Stimulated activated CD4-positive, alpha-beta T cell treated with anti-CD3 and anti-CD28 coated beads, Interleukin-4, amount 100 ng/mL, for 1 hour (primary cell): ENCODE data around the gene CDK5RAP2.

Experiments used
- DNase-seq: peaks from one replicate; pipeline ENCODE4 v3.0.0-alpha.2; 2020

CDK5RAP2 gene

DNA sequence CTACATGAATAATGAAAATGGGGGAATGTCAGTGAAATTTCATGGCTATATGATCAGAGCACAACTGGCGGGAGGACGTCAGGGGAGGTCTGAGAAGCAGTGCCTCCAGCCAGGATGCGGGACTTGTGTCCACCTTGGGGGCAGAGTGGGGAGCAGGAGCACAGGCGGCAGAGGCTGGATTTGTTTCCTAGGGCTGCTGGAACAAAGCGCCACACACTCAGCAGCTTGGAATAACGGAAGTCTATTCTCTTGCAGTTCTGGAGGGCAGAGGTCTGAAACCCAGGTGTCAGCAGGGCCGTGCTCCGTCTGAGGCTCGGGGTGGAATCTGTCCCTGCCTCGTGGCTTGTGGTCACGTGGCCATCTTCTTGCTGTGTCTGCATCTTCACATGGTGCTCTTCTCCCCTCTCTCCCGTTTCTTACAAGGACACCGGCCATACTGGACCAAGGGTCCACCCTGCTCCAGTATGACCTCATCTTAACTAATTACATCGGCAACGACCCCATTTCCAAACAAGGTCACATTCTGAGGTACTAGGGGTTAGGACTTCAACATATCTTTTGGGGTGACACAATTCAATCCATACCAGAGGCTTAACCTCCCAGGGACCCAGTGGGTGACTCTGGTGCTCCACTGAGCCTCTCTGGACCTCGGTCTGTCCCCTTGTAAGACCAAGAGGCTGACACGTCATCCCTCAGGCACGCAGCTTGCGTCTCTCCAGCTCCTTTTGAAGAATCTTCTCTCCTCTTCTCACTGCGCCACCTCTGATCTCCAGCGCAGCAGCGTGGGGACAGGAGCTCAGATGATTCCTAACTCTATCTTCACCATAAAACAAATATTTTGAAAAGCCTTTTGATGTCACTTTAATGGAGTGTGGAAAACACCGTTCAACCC lies 202.5 kb downstream of the CDK5RAP2 start:
- DNase-seq = no peak

DNA sequence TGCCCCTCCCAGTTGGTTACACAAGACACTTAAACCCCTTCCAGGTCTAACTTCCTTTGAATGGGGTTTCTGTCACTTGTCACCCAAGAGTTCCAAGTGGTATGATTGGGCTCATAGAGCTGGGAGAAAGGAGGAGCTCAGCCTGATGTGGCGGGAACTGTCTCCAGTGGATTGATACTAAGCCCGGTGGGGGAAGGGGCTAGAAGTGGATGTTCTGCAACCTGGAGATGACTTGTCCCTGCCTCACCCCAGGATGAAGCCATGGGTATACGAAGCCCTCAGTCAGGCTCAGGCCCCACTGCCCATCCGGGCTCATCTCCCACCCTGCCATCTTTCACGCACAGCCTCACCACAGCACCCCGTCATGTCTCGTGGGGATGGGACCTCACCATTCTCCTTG lies 203.9 kb downstream of the CDK5RAP2 start:
- no peak for DNase-seq

DNA sequence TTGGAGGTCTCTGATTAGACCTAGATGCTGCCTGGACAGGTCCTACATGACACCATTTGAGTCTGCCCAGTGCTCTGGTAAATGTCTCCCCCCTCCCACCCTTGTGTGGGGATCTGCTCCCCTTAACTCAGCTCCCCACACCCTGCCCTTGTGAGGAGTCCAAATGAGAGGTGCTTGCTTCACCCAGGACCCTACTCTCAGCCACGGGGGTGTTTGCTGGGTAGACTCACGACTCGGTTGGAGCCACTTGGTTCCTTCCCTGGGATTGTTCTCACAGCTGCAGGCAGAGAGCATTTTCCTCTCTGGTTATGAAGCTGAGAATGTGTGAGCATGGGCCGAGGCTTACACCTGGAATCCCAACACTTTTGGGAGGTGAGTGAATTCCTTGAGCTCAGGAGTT lies 204.7 kb downstream of the CDK5RAP2 start:
- DNase-seq = no peak

DNA sequence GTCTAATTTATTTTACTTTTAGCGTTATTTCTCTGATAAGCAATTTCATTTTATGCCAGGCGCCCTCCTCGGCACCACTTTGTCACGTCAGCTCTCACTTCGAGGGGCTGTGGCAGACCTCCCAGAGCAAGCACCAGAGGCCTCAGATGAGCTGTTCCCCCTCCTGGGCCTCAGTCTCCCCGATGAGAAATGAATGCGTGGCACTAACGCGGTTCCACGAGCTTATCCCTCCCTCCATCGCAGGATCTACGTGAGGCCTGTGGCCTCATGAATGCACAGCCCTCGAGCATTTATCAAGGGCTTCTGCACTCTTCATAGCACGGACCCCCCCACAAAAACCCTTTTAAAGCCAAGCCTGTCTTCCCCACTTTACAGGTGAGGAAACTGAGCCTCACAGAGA lies 205.2 kb downstream of the CDK5RAP2 start:
- no peak for DNase-seq

DNA sequence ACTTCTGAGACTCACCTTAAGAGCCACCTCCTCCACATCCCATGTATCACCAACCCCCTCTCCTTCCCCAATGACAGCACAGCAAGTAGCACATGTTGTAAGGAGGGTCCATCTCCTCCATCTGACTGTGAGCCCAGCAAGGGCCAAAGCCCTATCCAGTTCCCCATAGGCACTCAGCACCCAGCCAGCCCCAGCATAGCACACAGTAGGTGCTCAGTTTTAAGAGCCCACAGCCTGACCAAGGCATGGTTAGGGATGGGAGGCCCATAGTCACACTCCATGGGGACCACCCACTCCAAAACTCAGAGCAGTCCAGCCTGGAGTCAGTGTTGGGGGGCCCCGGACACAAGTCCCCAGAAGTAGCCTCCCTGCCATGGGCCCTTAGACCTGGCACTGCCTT lies 205.7 kb downstream of the CDK5RAP2 start:
- DNase-seq = no peak

DNA sequence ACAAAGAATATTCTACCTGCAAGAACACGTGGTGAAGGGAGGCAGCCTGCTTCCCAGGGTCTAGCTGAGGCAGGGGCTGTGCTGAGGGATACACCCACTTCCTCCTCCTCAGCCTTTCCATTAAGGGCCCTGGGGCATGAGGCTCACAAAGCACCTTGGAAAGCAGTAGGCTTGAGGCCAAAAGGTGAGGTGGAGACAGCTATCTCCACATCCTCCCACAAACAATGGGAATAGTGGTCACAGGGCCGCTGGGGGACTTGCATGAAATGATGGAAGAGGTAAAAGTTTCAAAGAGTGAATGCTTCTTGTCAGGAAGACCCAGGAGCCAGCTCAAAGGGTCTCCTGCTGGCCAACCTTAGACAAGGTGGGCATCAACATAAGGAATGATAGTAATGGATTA lies 207.9 kb downstream of the CDK5RAP2 start:
- DNase-seq = no peak

DNA sequence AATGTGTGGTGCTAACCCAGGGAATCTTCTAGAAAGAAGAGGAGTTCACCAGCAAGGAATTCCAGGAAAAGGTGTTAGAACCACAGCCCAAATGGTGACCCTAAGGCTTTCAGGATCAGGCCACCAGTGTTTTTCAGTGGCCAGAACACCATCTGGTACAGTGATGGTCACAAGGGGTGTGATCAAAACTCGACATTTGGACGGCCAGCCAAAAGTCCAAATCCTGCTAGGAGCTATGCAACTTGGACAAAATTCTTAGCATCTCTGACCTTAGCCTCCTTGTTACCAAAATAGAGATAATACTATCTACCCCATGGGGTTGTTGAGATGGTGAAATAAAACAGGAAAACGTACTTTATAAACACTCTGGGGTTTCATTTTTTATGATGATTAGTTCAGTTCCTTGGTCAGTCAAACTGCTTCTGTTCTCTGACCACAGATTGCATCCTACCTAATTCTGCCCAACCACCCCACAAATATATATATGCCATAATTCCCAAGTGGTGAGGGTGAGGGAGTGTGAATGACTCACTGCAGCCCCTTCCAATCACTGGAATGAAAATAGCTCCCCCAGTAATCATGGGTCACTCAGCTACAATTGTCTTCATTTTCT lies 210.3 kb downstream of the CDK5RAP2 start:
- DNase-seq = no peak

DNA sequence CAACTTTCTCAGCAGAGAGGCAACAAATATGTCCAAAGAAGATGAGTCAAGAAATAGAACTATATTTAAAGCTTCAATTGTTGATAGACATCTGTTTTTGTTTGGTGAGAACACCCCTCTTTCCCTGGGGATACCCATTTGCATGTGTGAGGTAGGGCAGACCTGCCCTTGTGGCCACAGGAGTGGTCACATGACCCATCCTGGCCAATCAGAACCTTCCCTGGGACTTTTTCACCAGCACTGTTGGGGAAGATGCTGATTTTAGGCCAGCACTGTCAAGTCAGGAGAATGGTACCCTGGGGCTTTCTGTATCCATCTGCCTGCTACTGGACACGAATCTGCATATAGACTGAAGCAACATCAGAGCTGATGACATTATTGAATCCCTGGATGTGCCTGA lies 211.2 kb downstream of the CDK5RAP2 start:
- DNase-seq = no peak

DNA sequence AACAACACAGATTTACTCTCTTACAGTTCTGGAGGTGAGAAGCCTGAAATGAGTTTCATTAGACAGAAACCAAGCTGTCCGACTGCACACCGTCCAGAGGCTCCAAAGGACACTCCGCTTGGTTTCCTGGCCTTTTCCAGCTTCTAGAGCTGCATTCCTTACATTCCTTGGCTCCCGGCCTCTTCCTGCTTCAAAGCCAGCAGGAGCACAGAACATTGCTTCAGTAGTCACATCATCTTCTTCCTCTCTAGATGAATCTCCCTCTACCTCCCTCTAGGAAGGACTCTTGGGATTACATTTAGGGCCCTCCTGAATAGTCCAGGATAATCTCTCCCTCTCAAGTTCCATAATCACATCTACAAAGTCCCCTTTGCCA lies 213.3 kb downstream of the CDK5RAP2 start:
- DNase-seq = no peak

DNA sequence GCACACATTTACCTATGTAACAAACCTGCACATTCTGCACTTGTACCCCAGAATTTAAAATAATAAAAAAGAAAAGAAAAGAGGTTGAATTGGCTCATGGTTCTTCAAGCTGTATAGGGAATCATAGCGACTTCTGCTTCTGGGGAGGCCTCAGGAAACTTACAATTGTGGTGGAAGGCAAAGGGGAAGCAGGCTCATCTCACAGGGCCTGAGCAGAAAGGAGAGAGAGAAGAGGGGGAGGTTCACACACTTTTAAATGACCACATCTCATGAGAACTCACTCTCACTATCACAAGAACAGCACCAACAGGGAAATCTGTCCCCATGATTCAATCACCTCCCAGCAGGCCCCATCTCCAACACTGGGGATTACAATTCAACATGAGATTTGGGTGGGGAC lies 214.6 kb downstream of the CDK5RAP2 start:
- no peak for DNase-seq

DNA sequence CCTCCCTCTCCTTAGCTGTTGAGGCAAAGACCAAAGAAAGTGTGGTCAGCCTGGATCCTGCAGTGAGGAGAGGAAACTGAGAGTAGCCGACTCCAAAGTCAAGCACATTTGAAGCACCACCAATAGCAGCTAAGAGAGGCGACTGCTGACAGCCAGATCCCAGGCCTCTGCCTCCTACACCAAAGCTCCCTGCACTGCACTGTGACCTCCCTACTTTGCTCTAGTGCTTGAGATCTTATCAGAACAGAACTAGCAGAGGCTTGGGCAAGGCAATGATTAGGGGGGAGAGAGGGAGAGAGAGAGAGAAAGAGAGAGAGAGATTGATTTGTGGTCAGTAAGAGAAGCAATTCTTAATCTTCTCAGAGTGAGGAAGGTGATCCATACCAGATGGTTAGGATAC lies 216.3 kb downstream of the CDK5RAP2 start:
- no peak for DNase-seq

DNA sequence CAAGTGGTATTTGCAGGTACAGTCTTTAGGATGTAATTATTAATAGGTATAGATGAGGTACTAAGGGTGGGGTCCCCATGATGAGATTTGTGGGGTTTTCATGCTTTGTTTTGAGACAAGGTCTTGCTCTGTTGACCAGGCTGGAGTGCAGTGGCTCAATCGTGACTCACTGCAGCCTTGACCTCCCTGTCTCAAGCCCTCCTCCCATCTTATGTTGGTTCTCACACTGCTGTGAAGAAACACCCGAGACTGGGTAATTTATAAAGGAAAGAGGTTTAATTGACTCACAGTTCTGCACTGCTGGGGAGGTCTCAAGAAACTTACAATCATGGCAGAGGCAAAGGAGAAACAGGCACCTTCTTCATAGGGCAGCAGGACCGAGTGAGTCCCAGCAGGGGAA lies 217.5 kb downstream of the CDK5RAP2 start:
- no peak for DNase-seq

DNA sequence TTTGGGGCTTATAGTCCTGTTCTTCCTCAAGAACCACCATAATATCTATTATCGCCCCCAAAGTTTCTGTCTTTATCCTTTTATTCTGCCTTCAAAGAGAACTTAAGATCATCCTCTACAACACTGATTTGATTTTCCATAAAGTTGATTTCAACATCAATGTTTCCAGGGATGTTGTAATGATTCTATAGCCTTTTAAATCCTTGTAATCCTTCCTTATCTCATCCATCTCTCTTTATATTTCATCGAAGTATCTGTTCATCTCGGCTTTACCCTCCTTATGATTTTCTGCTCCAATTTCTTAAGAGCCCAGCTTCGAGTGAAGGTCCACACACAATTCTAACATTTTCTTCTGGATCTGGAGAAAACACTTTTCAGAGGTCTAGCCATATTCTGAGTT lies 218.4 kb downstream of the CDK5RAP2 start:
- no peak for DNase-seq

DNA sequence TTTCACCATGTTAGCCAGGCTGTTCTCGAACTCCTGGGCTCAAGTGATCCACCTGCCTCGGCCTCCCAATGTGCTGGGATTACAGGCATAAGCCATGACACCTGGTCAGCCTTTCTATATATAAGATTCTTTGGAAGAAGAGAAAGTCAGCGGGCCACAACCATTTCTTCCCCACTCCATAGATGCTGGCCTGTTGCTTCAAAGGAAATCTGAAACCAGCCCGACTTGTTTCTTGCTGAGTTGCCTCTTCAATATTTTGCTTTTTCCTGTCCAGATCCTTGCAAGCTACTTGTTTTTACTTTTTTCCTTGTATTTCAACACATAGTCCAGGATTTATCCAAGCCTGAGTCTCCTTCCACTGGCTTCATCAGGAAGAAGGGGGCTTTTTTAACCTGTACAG lies 219.5 kb downstream of the CDK5RAP2 start:
- no peak for DNase-seq

DNA sequence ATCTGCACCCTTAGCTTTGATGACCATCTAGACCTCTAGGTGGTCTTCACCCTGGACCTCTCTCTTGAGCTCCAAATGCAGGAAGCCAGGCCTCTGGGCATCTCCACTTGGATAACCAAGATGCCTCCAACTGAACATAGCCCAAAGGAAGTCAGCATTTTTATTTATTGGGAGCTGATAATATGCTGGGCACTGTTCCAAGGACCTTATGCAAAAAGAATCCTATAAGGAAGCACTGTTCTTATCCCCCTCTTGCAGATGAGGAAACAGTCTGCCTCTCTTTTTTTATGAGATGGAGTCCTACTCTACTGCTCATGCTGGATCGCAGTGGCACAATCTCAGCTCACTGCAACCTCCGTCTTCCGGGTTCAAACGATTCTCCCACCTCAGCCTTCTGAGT lies 219.9 kb downstream of the CDK5RAP2 start:
- DNase-seq = no peak

DNA sequence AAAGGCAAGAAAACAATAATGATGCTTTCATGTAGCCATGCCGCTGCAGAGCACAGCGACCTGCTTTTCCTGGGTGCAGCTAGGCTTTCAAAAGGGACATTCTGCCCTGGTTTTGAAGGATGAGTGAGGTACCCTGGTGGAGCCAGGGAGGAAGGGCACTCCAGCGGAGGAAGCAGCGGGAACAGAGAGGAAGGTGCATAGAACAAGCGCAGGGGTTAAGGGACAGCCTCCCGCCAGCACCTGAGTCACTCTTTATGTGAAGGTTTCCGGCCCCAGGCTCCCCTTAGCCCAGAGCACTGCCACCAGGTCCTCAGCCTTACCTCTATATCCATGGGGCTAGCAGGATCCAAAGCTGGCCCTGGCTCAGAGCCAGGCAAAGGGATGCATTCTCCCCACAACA lies 221.1 kb downstream of the CDK5RAP2 start:
- no peak for DNase-seq

DNA sequence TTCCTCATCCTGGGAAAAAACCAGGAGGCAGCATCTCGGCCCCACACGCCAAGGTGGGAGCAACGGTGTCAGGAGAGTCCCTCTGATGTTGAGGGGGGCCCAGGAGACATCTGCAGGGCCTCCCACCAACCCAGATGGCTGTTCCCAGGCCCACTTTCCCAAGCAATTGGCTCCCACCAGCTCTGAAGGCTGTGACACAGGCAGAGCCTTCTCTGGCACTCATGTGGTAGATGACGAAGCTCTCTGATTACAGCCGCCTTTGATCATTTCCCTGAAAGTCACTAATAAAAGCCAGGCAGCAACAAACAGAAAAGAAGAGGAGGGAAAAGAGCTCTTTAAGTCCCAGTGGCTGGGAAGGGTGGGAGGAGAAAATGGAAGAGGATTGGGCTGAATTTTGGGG lies 226.5 kb downstream of the CDK5RAP2 start:
- no peak for DNase-seq

DNA sequence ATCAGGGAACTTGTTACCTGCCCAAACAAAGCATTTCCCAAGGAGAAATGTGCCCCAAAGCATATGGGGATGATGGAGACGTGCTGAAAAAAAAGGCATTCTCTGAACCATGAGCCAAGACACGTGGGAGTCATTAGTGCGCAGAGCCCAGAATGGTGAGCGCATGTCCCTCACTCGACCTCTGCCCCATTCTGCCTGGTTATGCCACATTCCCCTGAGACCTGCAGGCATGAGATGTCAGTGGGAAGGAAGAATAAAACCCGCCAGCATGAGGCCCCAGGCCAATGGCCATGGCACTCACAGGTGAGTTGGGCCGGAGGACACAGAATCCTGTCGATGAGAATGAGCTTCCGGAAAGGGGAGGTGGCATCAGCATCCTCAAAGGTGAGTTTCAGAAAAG lies 228.9 kb downstream of the CDK5RAP2 start:
- DNase-seq = no peak

DNA sequence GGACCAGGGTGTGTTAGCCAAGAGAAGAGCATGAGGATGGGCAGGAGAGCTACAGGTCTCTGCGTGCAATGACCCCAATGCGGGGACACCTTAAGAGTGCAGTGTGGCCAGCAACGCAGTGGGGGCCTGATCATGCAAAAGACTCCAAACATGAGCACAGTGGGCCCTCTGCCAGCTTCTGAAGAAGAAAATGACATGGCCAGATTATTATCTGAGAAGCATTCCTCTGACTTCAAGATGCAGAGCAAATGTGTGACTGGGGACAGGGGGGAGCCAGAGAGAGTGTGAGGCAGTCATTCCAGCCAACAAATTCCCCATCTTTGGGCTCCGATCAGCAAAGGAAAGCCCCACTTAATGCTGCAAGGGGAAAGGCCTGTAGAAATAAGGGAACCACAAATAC lies 229.4 kb downstream of the CDK5RAP2 start:
- DNase-seq = no peak

DNA sequence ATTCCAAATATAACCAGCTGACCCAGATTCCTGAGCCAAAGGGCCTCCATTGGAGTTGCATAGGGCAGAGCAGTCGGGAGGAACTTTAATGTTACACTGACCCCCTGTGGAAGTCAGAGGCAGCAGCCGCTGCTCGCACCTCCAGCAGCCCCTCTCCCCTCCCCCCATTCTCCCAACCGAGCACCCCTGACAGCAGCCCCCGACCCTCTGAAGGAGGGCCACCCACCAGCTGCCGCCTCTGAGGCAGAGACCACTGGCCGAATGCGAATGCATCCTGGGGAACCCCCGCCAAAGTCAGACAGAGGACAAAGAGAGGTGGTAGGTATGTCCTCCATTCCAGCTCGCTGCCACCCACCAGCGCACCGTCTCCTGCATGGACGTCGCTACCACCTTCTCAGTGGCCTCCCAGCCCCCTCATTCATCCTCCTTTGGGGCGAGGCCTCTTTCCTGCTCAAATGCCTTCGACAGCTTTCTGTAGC lies 231.0 kb downstream of the CDK5RAP2 start:
- DNase-seq = no peak

DNA sequence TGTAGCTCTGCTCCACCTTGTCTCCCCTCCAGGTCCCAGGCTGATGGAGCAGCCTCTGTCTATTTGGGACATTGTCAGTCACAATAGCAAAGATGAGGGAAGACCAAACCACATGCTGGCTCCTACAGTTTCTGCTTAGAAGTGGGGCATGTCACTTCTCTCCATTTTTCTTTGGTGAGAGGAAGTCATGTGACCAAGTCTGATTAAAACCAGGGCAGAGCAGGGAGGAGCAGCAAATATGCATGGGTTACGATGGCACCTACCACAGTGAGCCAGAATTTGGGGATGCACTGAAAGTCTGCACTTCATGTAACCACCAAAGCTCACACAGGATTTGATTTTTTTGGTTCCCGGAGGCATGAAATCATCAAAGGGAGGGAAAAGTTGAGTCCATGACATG lies 234.6 kb downstream of the CDK5RAP2 start:
- DNase-seq = no peak

DNA sequence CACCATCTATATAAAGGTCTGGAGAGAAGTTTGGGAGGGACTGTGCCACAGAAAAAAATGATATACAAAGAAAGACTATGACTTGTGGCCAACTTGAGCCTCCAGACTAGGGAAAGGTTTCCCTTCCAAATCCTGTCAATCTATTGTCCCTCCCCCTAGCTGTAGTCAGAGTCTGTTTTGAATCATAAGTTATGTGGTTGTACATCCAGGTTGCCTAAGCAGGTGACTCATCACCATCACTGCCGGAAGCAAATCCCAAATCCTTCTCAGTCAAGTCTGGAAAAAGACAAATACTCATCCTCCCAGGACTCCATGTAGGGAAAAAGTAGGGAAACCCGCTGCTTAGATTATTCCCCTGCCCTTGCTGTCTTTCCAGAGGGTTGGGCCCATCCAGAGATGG lies 235.7 kb downstream of the CDK5RAP2 start:
- no peak for DNase-seq

DNA sequence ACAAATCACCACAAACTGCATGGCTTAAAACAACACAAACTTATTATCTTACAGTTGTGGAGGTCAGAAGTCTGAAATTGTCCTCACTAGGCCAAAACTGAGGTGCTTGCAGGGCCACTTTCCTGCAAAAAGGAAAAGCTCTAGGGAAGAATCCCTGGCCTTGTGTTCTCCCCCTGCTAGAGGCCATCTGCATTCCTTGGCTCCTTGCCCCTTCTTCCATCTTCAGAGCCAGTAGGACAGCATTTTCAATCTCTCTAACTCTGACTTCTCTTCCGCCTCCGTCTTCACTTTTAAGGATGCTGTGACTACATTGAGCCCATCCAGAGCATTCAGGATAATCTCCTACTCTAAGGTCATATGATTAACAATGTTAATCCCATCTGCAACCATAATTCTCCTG lies 236.6 kb downstream of the CDK5RAP2 start:
- no peak for DNase-seq
